IPS-18a (cell line): Measurements from ENCODE around the gene PRMT3.
"Not testable (repeated sequence)": the region's sequence is repeated elsewhere in the genome, so short reads cannot be mapped to it uniquely, and the experiment has no call there.

Source experiments
- H3K27ac ChIP-seq: one replicate; pipeline ENCODE4 v1.5.1; 2013; ENCODE audit warnings: low read length
- H3K27me3 ChIP-seq: one replicate; pipeline ENCODE4 v1.6.1; 2013; ENCODE audit warnings: mild to moderate bottlenecking, low read length; ENCODE audit not compliant: control insufficient read depth, insufficient read depth
- H3K36me3 ChIP-seq: one replicate; pipeline ENCODE4 v1.6.1; 2013; ENCODE audit warnings: low read depth, low read length; ENCODE audit not compliant: control insufficient read depth
- H3K4me1 ChIP-seq: one replicate; pipeline ENCODE4 v1.6.1; 2013; ENCODE audit warnings: low read depth, low read length; ENCODE audit not compliant: control insufficient read depth
- H3K4me3 ChIP-seq: one replicate; pipeline ENCODE4 v1.5.1; 2013; ENCODE audit warnings: low read length
- H3K9ac ChIP-seq: one replicate; pipeline ENCODE4 v1.6.1; 2013; ENCODE audit warnings: mild to moderate bottlenecking, low read length, moderate library complexity
- H3K9me3 ChIP-seq: one replicate; pipeline ENCODE4 v1.6.1; 2013; ENCODE audit warnings: low read depth, low read length; ENCODE audit not compliant: control insufficient read depth

The PRMT3 gene

DNA sequence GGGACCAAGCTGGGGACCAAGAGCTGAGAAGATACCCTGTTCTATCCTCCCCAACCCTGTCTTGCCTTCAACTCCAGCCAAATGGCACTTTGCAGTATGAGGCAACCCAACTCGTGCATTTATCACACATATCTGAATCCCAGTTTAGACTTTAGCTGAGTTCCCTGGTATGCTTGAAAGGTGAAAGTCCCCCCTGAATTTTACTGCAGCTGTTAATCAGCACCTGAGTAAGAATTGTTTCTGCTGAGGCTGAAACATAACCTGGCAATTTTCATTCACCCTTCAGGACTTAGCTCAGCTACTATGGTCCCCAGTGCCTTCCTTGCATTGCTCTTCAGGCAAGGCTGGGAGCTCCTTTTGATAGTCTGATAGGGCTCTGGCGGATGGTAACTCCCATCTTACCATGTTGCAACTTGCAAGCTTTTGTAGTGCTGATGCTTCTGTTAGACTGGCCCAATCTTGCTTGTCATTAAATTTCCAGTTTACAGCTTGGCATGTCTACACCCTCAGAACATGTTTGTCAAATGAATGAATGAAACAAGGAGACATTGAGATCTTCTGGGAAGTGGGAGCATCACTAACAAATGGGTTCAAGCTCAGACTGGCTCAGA is 147.9 kb downstream of the PRMT3 start:
- Histone ChIP-seq H3K9me3 (peaks cover 3% of the 10 kb centered on the region), H3K4me3 (no peak overlapping the region), H3K4me1 (no peaks in the 10 kb centered on the region), H3K9ac (no peak overlapping the region), H3K27me3 (no peaks in the 10 kb centered on the region), H3K27ac (no peak overlapping the region), H3K36me3 (no peaks in the 10 kb centered on the region)

DNA sequence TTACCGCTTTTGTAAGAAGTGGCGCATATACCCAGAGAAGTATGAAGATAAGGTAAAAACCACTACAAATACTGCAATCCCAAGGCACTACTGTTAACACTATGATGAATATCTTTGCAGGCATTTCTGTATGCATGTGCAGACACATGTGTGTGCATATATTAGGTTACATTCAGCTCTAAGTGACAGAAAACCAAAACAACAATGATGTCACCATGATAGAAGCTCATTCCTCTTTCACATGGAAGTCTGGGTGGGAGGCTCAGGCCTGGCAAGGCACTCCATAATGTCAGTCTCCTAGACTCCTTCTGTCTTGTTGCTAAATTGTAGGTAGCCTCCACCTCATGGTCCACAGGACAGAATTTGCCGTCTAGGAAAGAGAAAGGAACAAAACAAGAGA is 148.8 kb downstream of the PRMT3 start:
- Histone ChIP-seq H3K4me3 (no peak overlapping the region), H3K9me3 (peaks cover 3% of the 10 kb centered on the region), H3K27ac (no peak overlapping the region), H3K27me3 (no peaks in the 10 kb centered on the region), H3K9ac (no peak overlapping the region), H3K4me1 (peaks cover 5% of the 10 kb centered on the region), H3K36me3 (no peaks in the 10 kb centered on the region)

- peaks cover 3% of the 10 kb centered on the region for H3K9me3 ChIP-seq
- no peak overlapping the region for H3K4me3 ChIP-seq
- H3K9ac ChIP-seq, result no peak overlapping the region
- H3K27me3 ChIP-seq, result no peaks in the 10 kb centered on the region
- H3K4me1 ChIP-seq, result peaks cover 5% of the 10 kb centered on the region
- H3K27ac ChIP-seq, result no peak overlapping the region
- H3K36me3 ChIP-seq, result no peaks in the 10 kb centered on the region
Measured at GRCh38 chr11:20536784-20537183, 149.3 kb downstream of the PRMT3 start.

DNA sequence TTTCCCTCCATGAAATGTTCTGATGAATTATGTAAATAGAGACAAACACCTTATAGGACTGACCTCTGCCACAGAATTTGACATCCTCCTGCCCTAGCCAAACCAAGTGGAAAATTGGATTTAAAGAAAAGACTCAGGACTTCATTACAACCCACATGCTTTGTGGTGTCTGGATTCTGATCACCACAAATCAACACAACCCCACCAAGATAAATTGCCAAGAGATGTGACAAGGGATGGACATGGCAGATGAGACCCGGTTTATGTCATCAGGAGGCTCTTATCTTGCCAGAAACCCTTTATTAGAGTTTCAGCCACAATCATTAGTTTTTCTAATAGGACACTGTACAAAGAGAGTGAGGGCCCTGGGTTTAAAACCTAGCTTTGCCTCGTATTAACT is 154.0 kb downstream of the PRMT3 start:
- H3K9me3 ChIP-seq, result peaks cover 3% of the 10 kb centered on the region
- no peak overlapping the region for H3K4me3 ChIP-seq
- H3K27ac ChIP-seq, result no peak overlapping the region
- H3K9ac ChIP-seq, result no peak overlapping the region
- H3K4me1 ChIP-seq, result peaks cover 20% of the 10 kb centered on the region
- H3K36me3 ChIP-seq, result no peaks in the 10 kb centered on the region
- H3K27me3 ChIP-seq, result no peaks in the 10 kb centered on the region

DNA sequence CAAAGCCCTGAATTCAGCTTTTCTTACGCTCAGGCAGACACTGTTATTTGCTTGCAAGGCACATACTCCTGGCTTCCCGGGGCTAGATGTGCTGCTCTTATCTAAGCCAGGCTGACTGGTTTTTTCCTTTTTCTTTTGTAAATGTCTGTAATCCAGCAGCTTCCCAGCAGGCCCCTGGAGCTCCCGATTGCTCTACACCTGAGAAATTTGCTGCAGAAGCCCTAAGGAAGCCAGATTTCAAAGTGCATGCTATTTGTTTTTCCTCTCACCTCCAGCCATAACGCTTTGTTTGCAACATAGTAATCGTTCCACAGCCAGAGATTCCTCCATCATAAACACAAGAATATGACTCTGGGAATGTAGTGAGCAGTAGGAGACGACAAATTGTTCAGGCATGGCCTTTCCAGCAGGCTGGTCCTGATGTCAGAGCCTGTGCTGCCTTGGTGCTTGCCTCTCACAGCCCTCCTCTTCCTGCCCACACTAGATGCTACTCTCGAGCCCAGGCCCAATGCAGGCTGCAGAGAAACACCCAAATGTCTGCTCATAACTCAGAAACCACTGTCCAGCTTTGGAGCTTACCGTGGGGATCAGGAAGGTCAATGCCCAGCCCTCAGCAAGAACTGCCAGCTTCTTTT is 157.2 kb downstream of the PRMT3 start:
- no peak overlapping the region for H3K9ac ChIP-seq
- H3K27ac ChIP-seq, result no peak overlapping the region
- no peak overlapping the region for H3K4me3 ChIP-seq
- H3K9me3 ChIP-seq, result no peaks in the 10 kb centered on the region
- no peaks in the 10 kb centered on the region for H3K36me3 ChIP-seq
- H3K27me3 ChIP-seq, result no peaks in the 10 kb centered on the region
- peaks cover 20% of the 10 kb centered on the region for H3K4me1 ChIP-seq

- Histone ChIP-seq H3K4me1 (peaks cover 15% of the 10 kb centered on the region), H3K9ac (no peak overlapping the region), H3K9me3 (no peaks in the 10 kb centered on the region), H3K27me3 (no peaks in the 10 kb centered on the region), H3K36me3 (no peaks in the 10 kb centered on the region), H3K4me3 (no peak overlapping the region), H3K27ac (no peak overlapping the region)
Measured at GRCh38 chr11:20547411-20547810, 159.9 kb downstream of the PRMT3 start.

DNA sequence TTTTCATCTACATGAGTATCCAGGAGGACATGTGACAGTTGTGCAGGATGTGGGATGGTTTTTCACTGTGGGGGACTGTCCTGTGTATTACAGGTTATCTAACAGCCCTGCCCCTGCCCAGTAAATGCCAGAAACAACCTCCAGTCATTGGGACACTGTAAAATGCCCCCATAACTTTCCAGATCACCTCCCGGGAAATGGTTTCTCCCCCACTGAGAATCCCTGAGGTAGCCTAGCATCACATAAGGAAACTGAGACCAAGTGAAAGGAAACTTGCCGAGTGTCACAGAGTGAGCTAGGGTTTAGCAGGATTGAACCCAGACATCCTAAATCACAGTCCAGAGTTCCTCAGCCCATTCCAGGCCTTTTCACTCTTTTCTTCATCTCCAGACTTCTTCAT is 163.6 kb downstream of the PRMT3 start:
- Histone ChIP-seq H3K9me3 (no peaks in the 10 kb centered on the region), H3K4me1 (no peaks in the 10 kb centered on the region), H3K27me3 (no peaks in the 10 kb centered on the region), H3K4me3 (no peak overlapping the region), H3K36me3 (no peaks in the 10 kb centered on the region), H3K9ac (no peak overlapping the region), H3K27ac (no peak overlapping the region)

- no peak overlapping the region for H3K27ac ChIP-seq
- H3K4me3 ChIP-seq, result no peak overlapping the region
- H3K27me3 ChIP-seq, result no peaks in the 10 kb centered on the region
- no peaks in the 10 kb centered on the region for H3K9me3 ChIP-seq
- H3K9ac ChIP-seq, result no peak overlapping the region
- no peaks in the 10 kb centered on the region for H3K4me1 ChIP-seq
- H3K36me3 ChIP-seq, result no peaks in the 10 kb centered on the region
Measured at GRCh38 chr11:20555783-20556182, 168.3 kb downstream of the PRMT3 start.

GRCh38 chr11:20556396-20556795 is 168.9 kb downstream of the PRMT3 start:
- not testable (repeated sequence) for H3K27me3 ChIP-seq, H3K4me1 ChIP-seq, H3K36me3 ChIP-seq, H3K9me3 ChIP-seq, H3K4me3 ChIP-seq, H3K9ac ChIP-seq, H3K27ac ChIP-seq

DNA sequence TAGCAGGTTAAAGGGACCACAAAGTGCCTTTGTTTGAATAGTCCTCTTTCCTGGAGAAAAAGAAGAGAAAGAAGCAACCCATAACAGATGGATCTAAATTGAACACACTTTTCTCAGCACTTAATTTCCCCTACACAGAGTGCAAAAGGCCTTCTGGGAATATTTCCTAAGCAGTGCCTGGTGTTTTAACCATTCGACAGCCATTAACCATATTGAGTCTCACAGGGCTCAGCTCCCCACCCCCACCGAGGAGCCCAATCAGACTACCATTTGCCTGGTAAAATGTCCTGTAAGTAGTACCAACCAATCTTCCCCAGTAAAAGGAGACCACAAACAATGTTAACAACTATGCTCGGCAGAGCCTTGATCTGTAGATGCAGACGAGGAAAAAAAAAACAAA is 171.2 kb downstream of the PRMT3 start:
- Histone ChIP-seq H3K9me3 (no peaks in the 10 kb centered on the region), H3K36me3 (no peaks in the 10 kb centered on the region), H3K27ac (no peak overlapping the region), H3K27me3 (no peaks in the 10 kb centered on the region), H3K4me3 (no peak overlapping the region), H3K4me1 (no peaks in the 10 kb centered on the region), H3K9ac (no peak overlapping the region)
